Smooth muscle cell (in vitro differentiated cells): ENCODE results near the gene TUT7. TPM values are rescaled to one million over a fixed set of nuclear protein-coding genes. Genes with fewer than 3 reads are reported as not detected.

Experiments
- DNase-seq: peaks from one replicate; lab custom pipeline; 2025; ENCODE audit not compliant: unreplicated experiment; lab: John Stamatoyannopoulos, UW
- H2AFZ ChIP-seq: fragments of 200-600 bp; sonication (generic); 2 replicates; pipeline ENCODE4 v1.6.0; 2016; ENCODE audit warnings: antibody characterized with exemption, low read depth, mild to moderate bottlenecking
- H3F3A ChIP-seq: fragments of 200-600 bp; sonication (generic); 2 replicates; pipeline ENCODE4 v1.6.0; 2017; ENCODE audit warnings: antibody characterized with exemption, low read depth
- H3K27ac ChIP-seq: fragments of 200-600 bp; sonication (generic); 2 replicates; pipeline ENCODE4 v1.5.1; 2016; ENCODE audit warnings: low read depth, mild to moderate bottlenecking
- H3K27me3 ChIP-seq: fragments of 200-600 bp; sonication (generic); 2 replicates; pipeline ENCODE4 v1.6.1; 2016; ENCODE audit warnings: low read depth, mild to moderate bottlenecking
- H3K36me3 ChIP-seq: fragments of 200-600 bp; sonication (generic); 2 replicates; pipeline ENCODE4 v1.5.1; 2016; ENCODE audit warnings: low read depth
- H3K4me1 ChIP-seq: fragments of 200-600 bp; sonication (generic); 2 replicates; pipeline ENCODE4 v1.5.1; 2016; ENCODE audit warnings: low read depth
- H3K4me2 ChIP-seq: fragments of 200-600 bp; sonication (generic); 2 replicates; pipeline ENCODE4 v1.6.0; 2016; ENCODE audit warnings: mild to moderate bottlenecking
- H3K4me3 ChIP-seq: fragments of 200-600 bp; sonication (generic); 2 replicates; pipeline ENCODE4 v1.5.1; 2016; ENCODE audit warnings: mild to moderate bottlenecking
- H3K79me2 ChIP-seq: fragments of 200-600 bp; sonication (generic); 2 replicates; pipeline ENCODE4 v1.6.0; 2016; ENCODE audit warnings: low read depth, mild to moderate bottlenecking
- H3K9ac ChIP-seq: fragments of 200-600 bp; sonication (generic); 2 replicates; pipeline ENCODE4 v1.6.0; 2016; ENCODE audit warnings: low read depth
- H3K9me3 ChIP-seq: fragments of 200-600 bp; sonication (generic); replicated peaks from 2 replicates; pipeline ENCODE4 v1.5.1; 2016; ENCODE audit warnings: low read depth
- H4K20me1 ChIP-seq: fragments of 200-600 bp; sonication (generic); 2 replicates; pipeline ENCODE4 v1.6.0; 2016; ENCODE audit warnings: low read depth
- WGBS: methylation state at CpG from one replicate; pipeline ENCODE4 v1.1.7; 2016; ENCODE audit warnings: low lambda C conversion rate; 5-methylcytosine and 5-hydroxymethylcytosine counted together
- polyA plus RNA-seq: library from polyadenylated mRNA; unstranded; fragments of >200 nt; fragmentation: Nextera tagmentation; extraction: Ambion mirVana; gene quantifications from 2 replicates; pipeline ENCODE4 v1.2.1, GENCODE V29; 2016
- total RNA-seq: library from RNA; depleted of rRNA; stranded (reverse); fragments of >200 nt; gene quantifications from 2 replicates; pipeline ENCODE4 v1.2.3, GENCODE V29; 2014
- TF ChIP-seq, protein P1 (sequence below): fragments of 200-600 bp; sonication (generic); IDR thresholded peaks from 2 replicates; pipeline ENCODE4 v1.5.1; 2017; ENCODE audit warnings: borderline replicate concordance, mild to moderate bottlenecking, antibody characterized with exemption; ENCODE audit not compliant: insufficient read depth, poor library complexity, severe bottlenecking

TUT7 gene
- total and polyA plus RNA-seq, 2 experiments from 2014 or later = 14.9 to 35.7 TPM

DNA sequence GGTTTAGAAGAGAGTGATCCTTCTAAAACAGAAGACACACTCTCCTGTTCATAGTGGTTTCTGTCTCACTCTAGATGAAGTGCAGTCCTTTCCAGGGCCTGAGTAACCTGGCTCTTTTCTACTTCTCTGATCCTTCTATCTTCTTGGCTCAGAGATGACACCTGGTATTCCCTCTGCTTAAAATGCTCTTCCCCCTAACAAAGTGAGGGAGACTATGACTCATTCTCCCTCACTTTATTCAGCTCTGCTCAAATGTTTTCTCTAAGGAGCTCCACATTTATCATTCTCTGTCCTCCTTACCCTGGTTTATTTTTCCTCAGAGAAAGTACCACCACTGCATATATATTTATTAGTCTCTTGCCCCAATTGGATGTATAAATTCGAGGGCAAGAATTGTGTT, 24.6 kb downstream of the TUT7 start:
- no peak overlapping the region for H3K4me2 ChIP-seq
- no peak overlapping the region for H2AFZ ChIP-seq
- no peaks in the 10 kb centered on the region for H3K9me3 ChIP-seq
- H3K36me3 ChIP-seq = peaks cover 18% of the 10 kb centered on the region
- DNase-seq = no peak
- no peak overlapping the region for H3K9ac ChIP-seq
- peaks cover 4% of the 10 kb centered on the region for H4K20me1 ChIP-seq
- H3K27me3 ChIP-seq = no peaks in the 10 kb centered on the region
- TF ChIP-seq, protein P1, sequence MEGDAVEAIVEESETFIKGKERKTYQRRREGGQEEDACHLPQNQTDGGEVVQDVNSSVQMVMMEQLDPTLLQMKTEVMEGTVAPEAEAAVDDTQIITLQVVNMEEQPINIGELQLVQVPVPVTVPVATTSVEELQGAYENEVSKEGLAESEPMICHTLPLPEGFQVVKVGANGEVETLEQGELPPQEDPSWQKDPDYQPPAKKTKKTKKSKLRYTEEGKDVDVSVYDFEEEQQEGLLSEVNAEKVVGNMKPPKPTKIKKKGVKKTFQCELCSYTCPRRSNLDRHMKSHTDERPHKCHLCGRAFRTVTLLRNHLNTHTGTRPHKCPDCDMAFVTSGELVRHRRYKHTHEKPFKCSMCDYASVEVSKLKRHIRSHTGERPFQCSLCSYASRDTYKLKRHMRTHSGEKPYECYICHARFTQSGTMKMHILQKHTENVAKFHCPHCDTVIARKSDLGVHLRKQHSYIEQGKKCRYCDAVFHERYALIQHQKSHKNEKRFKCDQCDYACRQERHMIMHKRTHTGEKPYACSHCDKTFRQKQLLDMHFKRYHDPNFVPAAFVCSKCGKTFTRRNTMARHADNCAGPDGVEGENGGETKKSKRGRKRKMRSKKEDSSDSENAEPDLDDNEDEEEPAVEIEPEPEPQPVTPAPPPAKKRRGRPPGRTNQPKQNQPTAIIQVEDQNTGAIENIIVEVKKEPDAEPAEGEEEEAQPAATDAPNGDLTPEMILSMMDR = no peak
- 96% methylated on average over 1 of the region's 1 CpG for WGBS
- no peaks in the 10 kb centered on the region for H3K79me2 ChIP-seq
- H3K27ac ChIP-seq = no peak overlapping the region
- H3K4me3 ChIP-seq = no peak overlapping the region
- no peaks in the 10 kb centered on the region for H3F3A ChIP-seq
- H3K4me1 ChIP-seq = peaks cover 4% of the 10 kb centered on the region

DNA sequence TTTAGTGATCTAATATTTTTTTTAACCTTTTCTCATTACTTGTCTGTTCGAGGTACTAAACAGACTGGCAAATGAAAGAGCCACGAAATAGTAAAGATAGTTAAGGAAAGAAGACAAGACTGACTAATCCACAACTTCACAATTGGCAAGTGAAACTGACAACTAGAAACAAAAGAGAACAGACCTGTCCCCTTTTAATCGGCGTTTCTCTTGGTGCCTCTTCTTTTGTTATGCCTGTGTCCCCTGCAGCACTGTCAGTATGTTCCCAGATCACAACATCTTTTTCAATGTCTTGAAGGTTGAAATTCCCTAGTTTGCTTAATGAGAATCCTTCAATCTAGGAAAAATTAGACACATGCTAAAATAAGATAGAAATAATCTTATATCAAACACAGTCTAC, 26.1 kb downstream of the TUT7 start:
- H3K9me3 ChIP-seq = no peaks in the 10 kb centered on the region
- H3K27me3 ChIP-seq = no peaks in the 10 kb centered on the region
- WGBS = 69% methylated on average over 4 of the region's 4 CpGs
- no peaks in the 10 kb centered on the region for H3F3A ChIP-seq
- no peak for DNase-seq
- H4K20me1 ChIP-seq = peaks cover 4% of the 10 kb centered on the region
- H3K4me3 ChIP-seq = no peak overlapping the region
- H3K4me2 ChIP-seq = no peak overlapping the region
- H2AFZ ChIP-seq = no peak overlapping the region
- H3K9ac ChIP-seq = no peak overlapping the region
- H3K27ac ChIP-seq = no peak overlapping the region
- TF ChIP-seq, protein P1 = no peak
- H3K79me2 ChIP-seq = no peaks in the 10 kb centered on the region
- peaks cover 26% of the 10 kb centered on the region for H3K36me3 ChIP-seq
- peaks cover 4% of the 10 kb centered on the region for H3K4me1 ChIP-seq

DNA sequence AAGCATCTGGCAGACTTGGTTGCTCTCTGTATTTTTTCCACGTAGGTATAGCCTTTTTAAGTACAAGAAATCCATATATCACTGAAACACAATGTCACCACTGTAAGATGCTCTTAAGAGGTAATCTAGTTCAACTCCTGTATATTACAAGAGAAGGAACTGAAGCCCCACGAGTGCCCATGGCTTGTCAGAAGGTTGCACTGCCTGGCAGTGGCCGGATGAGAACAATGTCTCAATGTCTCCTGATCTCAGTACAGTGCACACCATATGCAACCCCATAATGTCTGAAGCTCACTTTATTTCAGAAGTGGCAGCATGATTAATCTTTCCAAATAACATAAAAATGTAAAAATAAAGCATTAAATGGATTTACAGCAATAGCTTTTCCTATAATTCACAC, 27.7 kb downstream of the TUT7 start:
- Histone ChIP-seq H3K27ac (no peak overlapping the region), H3K27me3 (no peaks in the 10 kb centered on the region), H3K9ac (no peak overlapping the region), H3K4me2 (no peak overlapping the region), H3K4me3 (no peak overlapping the region), H3K9me3 (no peaks in the 10 kb centered on the region), H3K36me3 (peaks cover 32% of the 10 kb centered on the region), H3K4me1 (peaks cover 4% of the 10 kb centered on the region), H3F3A (no peaks in the 10 kb centered on the region), H2AFZ (no peak overlapping the region), H4K20me1 (peaks cover 4% of the 10 kb centered on the region), H3K79me2 (no peaks in the 10 kb centered on the region)
- WGBS = 98% methylated on average over 3 of the region's 3 CpGs
- DNase-seq = no peak
- TF ChIP-seq, protein P1 = no peak

DNA sequence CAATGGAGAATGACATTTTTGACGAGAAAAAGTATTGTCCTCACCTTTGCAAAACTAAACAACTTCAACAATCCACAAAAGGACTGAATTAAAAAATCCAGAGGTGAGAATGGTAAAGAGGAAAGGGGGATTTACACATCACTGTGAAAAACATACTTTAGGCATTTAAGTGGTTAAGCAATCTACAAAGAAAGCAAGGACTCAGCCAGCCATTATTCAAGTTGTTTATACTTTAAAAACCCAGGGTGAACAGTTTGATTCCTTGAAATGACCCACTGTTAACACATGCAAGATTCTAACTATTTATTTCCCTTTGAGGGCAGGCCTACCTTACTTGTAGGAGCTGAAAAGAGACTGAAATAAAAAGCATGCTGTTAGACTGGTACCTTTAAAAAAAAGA, 29.3 kb downstream of the TUT7 start:
- Histone ChIP-seq H2AFZ (no peak overlapping the region), H3K4me1 (peaks cover 4% of the 10 kb centered on the region), H3K36me3 (peaks cover 30% of the 10 kb centered on the region), H3K27ac (no peak overlapping the region), H3K4me3 (no peak overlapping the region), H3K4me2 (no peak overlapping the region), H3K9me3 (no peaks in the 10 kb centered on the region), H3F3A (no peaks in the 10 kb centered on the region), H3K79me2 (no peaks in the 10 kb centered on the region), H3K27me3 (no peaks in the 10 kb centered on the region), H4K20me1 (peaks cover 4% of the 10 kb centered on the region), H3K9ac (no peak overlapping the region)
- 89% methylated on average over 1 of the region's 1 CpG for WGBS
- TF ChIP-seq, protein P1 = no peak
- DNase-seq = no peak
